ENCODE data around the gene ZBTB45.
"Not testable (repeated sequence)": the region's sequence is repeated elsewhere in the genome, so short reads cannot be mapped to it uniquely, and the experiment has no call there.

The ZBTB45 gene

GRCh38 chr19:58539169-58539559, 19.6 kb upstream of the ZBTB45 start:
- not testable (repeated sequence) for DNase-seq (ENCODE audit: low read depth in 2 of 2, low spot score in 1 of 2)

- no peak for DNase-seq (ENCODE audit: low read depth in 2 of 2, low spot score in 1 of 2)
These were observed 18.9 kb upstream of the ZBTB45 start for GRCh38 chr19:58538257-58539168.

GRCh38 chr19:58536852-58537798, 17.5 kb upstream of the ZBTB45 start:
- no peak for DNase-seq (ENCODE audit: low read depth in 2 of 2, low spot score in 1 of 2)

GRCh38 chr19:58535857-58536256, 16.2 kb upstream of the ZBTB45 start:
- no peak for DNase-seq (ENCODE audit: low read depth in 2 of 2, low spot score in 1 of 2)

- DNase-seq (ENCODE audit: low read depth in 2 of 2, low spot score in 1 of 2): no peak
These were observed 11.6 kb upstream of the ZBTB45 start for GRCh38 chr19:58531034-58531840.

- DNase-seq (ENCODE audit: low read depth in 2 of 2, low spot score in 1 of 2): no peak
These were observed 9.8 kb upstream of the ZBTB45 start for GRCh38 chr19:58529405-58529804.

- DNase-seq (ENCODE audit: low read depth in 2 of 2, low spot score in 1 of 2): no peak
These were observed 3.1 kb upstream of the ZBTB45 start for GRCh38 chr19:58522709-58523108.

GRCh38 chr19:58521651-58522050, 2.0 kb upstream of the ZBTB45 start:
- no peak for DNase-seq (ENCODE audit: low read depth in 2 of 2, low spot score in 1 of 2)

- DNase-seq (ENCODE audit: low read depth in 2 of 2, low spot score in 1 of 2): no peak
These were observed 618 bp upstream of the ZBTB45 start for GRCh38 chr19:58520257-58520599.

GRCh38 chr19:58519087-58519354, 589 bp downstream of the ZBTB45 start:
- no peak for DNase-seq (ENCODE audit: low read depth in 2 of 2, low spot score in 1 of 2)

GRCh38 chr19:58518256-58519086, 1.1 kb downstream of the ZBTB45 start:
- no peak for DNase-seq (ENCODE audit: low read depth in 2 of 2, low spot score in 1 of 2)

- DNase-seq (ENCODE audit: low read depth in 2 of 2, low spot score in 1 of 2): no peak
These were observed 2.4 kb downstream of the ZBTB45 start for GRCh38 chr19:58516964-58517833.

- no peak for DNase-seq (ENCODE audit: low read depth in 2 of 2, low spot score in 1 of 2)
These were observed 3.3 kb downstream of the ZBTB45 start for GRCh38 chr19:58516246-58516836.

- DNase-seq (ENCODE audit: low read depth in 2 of 2, low spot score in 1 of 2): no peak
These were observed 4.4 kb downstream of the ZBTB45 start for GRCh38 chr19:58515259-58515658.

GRCh38 chr19:58514564-58515022, 5.0 kb downstream of the ZBTB45 start:
- no peak for DNase-seq (ENCODE audit: low read depth in 2 of 2, low spot score in 1 of 2)

GRCh38 chr19:58513694-58514563, 5.7 kb downstream of the ZBTB45 start:
- peak; percentile 79 to 85 for DNase-seq (ENCODE audit: low read depth in 2 of 2, low spot score in 1 of 2)

- no peak for DNase-seq (ENCODE audit: low read depth in 2 of 2, low spot score in 1 of 2)
These were observed 6.4 kb downstream of the ZBTB45 start for GRCh38 chr19:58513213-58513693.
